ENCODE data around the gene PRDM8. TPM values are rescaled to one million over a fixed set of nuclear protein-coding genes. Genes with fewer than 3 reads are reported as not detected.

Gene PRDM8
- 1 to 10 TPM; 1.3 to 5.4 (median 2.4) TPM for total RNA-seq

DNA sequence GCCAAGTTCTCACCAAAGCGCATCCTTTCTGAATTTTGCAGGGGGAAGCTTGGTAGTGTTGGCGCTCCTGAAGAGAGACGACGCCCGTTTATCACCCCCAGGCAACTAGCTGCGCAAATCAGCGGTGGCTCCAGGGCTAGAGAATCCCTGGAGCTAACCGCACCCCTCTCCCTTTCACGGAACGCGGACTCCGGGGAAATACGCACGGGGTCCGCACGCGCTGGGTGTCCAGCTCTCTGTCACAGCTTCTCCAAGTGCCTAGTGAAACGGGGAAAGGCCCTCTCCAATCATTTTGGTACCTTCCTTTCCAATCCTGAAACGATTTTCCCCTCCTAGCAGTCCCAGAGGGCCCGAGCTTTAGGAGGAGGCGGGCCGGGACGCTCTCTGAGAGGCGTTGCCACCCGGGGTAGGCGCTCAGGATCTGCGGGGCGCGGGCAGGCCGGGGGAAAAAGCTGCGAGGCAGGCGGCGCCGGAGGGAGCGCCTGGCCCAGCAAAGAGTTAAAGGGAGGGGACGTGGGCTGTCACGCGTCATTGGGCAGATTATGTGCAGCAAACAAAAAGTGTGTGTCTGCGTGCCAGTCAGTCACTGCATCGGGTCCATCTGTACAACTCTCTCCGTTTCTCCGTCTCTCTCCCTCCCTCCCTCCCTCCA, at the start of gene PRDM8:
TSS of gene PRDM8 (plus strand) at position 582 of the 652 bp plus-strand sequence. CDS start 2,578 bp downstream, outside the sequence.
- DNase-seq = no peak
- H3K4me1 ChIP-seq = peaks cover 9 to 22% of the 10 kb centered on the region in 2 donors
- WGBS, 2 donors = 8 to 11% methylated on average over 40 to 42 of the region's 42 CpGs
- no peak within 1 kb of the TSS for H3K4me3 ChIP-seq (replicated peaks in 1 of 3)
- H3K27me3 ChIP-seq = peaks cover 36% of the 10 kb centered on the region
- H3K36me3 ChIP-seq = no peaks in the 10 kb centered on the region
- intact Hi-C loops (cut with DNase I) = no loop called here
- no peak within 1 kb of the TSS for H3K27ac ChIP-seq
- TF ChIP-seq POLR2A (IDR thresholded peaks at IDR 0.05) = no peak
- TF ChIP-seq, protein P1, sequence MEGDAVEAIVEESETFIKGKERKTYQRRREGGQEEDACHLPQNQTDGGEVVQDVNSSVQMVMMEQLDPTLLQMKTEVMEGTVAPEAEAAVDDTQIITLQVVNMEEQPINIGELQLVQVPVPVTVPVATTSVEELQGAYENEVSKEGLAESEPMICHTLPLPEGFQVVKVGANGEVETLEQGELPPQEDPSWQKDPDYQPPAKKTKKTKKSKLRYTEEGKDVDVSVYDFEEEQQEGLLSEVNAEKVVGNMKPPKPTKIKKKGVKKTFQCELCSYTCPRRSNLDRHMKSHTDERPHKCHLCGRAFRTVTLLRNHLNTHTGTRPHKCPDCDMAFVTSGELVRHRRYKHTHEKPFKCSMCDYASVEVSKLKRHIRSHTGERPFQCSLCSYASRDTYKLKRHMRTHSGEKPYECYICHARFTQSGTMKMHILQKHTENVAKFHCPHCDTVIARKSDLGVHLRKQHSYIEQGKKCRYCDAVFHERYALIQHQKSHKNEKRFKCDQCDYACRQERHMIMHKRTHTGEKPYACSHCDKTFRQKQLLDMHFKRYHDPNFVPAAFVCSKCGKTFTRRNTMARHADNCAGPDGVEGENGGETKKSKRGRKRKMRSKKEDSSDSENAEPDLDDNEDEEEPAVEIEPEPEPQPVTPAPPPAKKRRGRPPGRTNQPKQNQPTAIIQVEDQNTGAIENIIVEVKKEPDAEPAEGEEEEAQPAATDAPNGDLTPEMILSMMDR (IDR thresholded peaks at IDR 0.05) = no peak
- no peaks in the 10 kb centered on the region for H3K9me3 ChIP-seq

DNA sequence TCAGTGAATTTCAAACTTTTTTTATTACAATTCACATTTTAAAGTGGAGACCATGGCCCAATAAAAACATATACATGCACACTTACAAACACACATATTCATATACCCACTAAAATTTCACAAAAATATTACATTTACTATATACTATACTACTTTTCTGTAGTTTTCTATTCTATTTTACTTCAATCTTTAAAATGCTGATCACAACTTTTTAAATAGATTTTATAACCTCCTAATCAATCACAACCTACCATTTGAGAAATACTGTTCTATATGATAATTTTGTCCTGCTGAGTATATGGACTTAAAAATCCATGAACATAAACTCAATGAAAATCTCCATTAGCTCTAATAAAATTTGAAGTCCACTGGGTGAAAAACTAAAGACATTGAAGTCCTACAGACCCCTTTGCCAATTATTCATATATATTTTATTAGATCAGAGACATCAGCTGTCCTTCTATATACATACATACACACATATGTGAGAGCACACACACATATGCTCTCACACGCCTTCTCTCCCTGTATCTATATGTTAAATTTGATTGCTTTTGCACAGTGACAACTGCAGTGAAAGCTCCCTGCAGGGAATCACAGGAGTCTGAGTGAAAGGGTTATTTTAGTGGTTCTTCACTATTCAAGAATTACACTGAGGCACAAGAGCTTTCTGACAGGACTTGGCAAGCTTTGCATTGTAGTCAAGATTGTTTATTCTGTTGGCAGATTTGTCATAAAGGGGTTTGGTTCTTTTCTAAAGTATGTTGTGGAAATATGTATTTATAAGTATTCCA, 46.7 kb upstream of the PRDM8 start:
- H3K36me3 ChIP-seq = no peaks in the 10 kb centered on the region
- H3K4me3 ChIP-seq (replicated peaks in 1 of 3) = no peak overlapping the region
- WGBS, 2 donors = 74 to 86% methylated on average over 1 of the region's 1 CpG
- H3K4me1 ChIP-seq = no peaks in the 10 kb centered on the region
- H3K27me3 ChIP-seq = no peaks in the 10 kb centered on the region
- H3K27ac ChIP-seq = no peak overlapping the region
- no peak for DNase-seq
- intact Hi-C loops (cut with DNase I) = no loop called here
- no peaks in the 10 kb centered on the region for H3K9me3 ChIP-seq
- no peak for TF ChIP-seq POLR2A (IDR thresholded peaks at IDR 0.05)
- TF ChIP-seq, protein P1 (IDR thresholded peaks at IDR 0.05) = no peak

DNA sequence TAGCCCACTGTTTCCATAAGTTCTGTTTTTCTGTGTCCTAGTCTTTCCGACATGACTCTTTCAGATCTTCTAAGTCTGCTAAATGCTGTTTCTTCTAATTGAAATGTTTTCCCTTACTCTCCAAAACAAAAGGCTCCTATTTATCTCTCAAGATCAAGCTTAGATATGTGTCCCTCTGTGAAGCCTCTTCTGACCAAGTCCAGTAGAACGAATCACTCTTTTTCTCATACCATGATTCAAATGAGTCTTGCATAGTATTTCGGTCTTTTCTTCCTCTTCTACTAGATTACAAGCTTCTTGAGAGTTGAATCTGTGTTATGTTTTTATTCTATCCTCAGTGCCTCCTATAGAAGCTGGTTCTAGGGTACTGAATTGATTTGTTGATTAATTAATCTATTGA, 45.3 kb upstream of the PRDM8 start:
- TF ChIP-seq, protein P1 (IDR thresholded peaks at IDR 0.05) = no peak
- no peak for TF ChIP-seq POLR2A (IDR thresholded peaks at IDR 0.05)
- DNase-seq = no peak
- intact Hi-C loops (cut with DNase I) = no loop called here
- Histone ChIP-seq H3K36me3 (no peaks in the 10 kb centered on the region), H3K4me1 (no peaks in the 10 kb centered on the region), H3K9me3 (no peaks in the 10 kb centered on the region), H3K27me3 (no peaks in the 10 kb centered on the region), H3K27ac (no peak overlapping the region), H3K4me3 (replicated peaks in 1 of 3) (no peak overlapping the region)
- WGBS, 2 donors = 82 to 87% methylated on average over 3 of the region's 3 CpGs

GRCh38 chr4:80153874-80154544, 43.3 kb upstream of the PRDM8 start:
- Histone ChIP-seq H3K27me3 (no peaks in the 10 kb centered on the region), H3K36me3 (no peaks in the 10 kb centered on the region), H3K4me3 (replicated peaks in 1 of 3) (no peak overlapping the region), H3K4me1 (no peaks in the 10 kb centered on the region), H3K27ac (no peak overlapping the region), H3K9me3 (no peaks in the 10 kb centered on the region)
- intact Hi-C loops (cut with DNase I) = no loop called here
- 78 to 83% methylated on average over 4 of the region's 4 CpGs for WGBS, 2 donors
- no peak for DNase-seq
- TF ChIP-seq, protein P1 (IDR thresholded peaks at IDR 0.05) = no peak
- TF ChIP-seq POLR2A (IDR thresholded peaks at IDR 0.05) = no peak

Measured in thyroid gland (tissue), 4 donors.